HFF-Myc (cell line): ENCODE results near the gene PARVA.
A peak's percentile ranks its signal among the peaks of the same experiment; 100 is the strongest.

Experiments used
- DNase-seq: peaks from one replicate; pipeline ENCODE4 v3.0.0-alpha.2; 2011; ENCODE audit warnings: low read depth; ENCODE audit errors: extremely low read depth
- H3K4me3 ChIP-seq: replicated peaks from 2 replicates; pipeline ENCODE4 v1.5.1; 2011; ENCODE audit warnings: low read depth, mild to moderate bottlenecking, control low read depth, low read length
- TF ChIP-seq, protein P1 (sequence below): IDR thresholded peaks from 2 replicates; pipeline ENCODE4 v1.5.1; 2012; ENCODE audit warnings: mild to moderate bottlenecking, low read depth, low read length, control low read depth; ENCODE audit errors: missing control alignments

PARVA gene

GRCh38 chr11:12473381-12473780 lies 96.0 kb downstream of the PARVA start:
- H3K4me3 ChIP-seq = no peak overlapping the region
- TF ChIP-seq, protein P1, sequence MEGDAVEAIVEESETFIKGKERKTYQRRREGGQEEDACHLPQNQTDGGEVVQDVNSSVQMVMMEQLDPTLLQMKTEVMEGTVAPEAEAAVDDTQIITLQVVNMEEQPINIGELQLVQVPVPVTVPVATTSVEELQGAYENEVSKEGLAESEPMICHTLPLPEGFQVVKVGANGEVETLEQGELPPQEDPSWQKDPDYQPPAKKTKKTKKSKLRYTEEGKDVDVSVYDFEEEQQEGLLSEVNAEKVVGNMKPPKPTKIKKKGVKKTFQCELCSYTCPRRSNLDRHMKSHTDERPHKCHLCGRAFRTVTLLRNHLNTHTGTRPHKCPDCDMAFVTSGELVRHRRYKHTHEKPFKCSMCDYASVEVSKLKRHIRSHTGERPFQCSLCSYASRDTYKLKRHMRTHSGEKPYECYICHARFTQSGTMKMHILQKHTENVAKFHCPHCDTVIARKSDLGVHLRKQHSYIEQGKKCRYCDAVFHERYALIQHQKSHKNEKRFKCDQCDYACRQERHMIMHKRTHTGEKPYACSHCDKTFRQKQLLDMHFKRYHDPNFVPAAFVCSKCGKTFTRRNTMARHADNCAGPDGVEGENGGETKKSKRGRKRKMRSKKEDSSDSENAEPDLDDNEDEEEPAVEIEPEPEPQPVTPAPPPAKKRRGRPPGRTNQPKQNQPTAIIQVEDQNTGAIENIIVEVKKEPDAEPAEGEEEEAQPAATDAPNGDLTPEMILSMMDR = no peak

GRCh38 chr11:12474871-12475270 lies 97.5 kb downstream of the PARVA start:
- TF ChIP-seq, protein P1 = no peak
- DNase-seq = no peak
- no peak overlapping the region for H3K4me3 ChIP-seq

More at GRCh38 chr11:12473381-12473780, 96.0 kb downstream of the PARVA start:
- DNase-seq = no peak

GRCh38 chr11:12478743-12479142 lies 101.4 kb downstream of the PARVA start:
- H3K4me3 ChIP-seq = no peak overlapping the region
- peak; percentile 58 for DNase-seq
- TF ChIP-seq, protein P1 = no peak

DNA sequence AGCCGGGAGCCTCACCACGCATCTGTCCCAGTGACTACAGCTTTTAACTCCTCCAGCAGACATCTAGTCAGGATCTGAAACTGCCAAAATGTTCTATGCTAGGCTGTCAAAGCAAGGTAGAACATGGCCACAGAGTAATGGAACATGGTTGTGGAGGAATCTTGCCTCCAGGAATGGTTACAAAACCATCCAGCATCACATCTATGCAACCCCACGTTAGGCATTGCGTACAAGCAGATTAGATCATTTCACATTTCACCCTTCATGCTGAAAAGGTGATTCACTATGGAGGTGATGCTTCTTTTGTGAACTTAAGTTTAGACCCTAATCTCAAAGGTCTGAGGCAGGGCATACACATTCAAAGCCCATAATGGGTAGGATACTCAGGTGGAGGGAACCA lies 103.0 kb downstream of the PARVA start:
- no peak overlapping the region for H3K4me3 ChIP-seq
- TF ChIP-seq, protein P1 = no peak
- no peak for DNase-seq

DNA sequence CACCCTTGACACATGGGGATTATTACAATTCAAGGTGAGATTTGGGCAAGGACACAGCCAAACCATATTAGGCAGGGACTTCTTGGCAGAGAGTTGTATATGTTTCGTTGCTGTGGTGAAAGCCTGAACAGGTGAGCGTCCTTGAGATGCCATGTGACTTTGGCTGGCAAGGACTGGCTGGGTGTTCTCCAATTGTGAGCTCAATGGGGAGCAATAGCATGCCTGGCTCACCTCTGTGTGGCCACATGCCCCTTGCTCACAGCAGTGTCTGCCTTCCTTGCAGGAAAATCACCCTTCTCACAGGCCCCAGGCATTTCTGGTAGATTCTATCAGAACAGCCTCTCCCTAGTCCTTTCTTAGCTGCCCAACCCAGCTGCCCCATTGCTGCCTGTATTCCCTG lies 105.5 kb downstream of the PARVA start:
- TF ChIP-seq, protein P1 = no peak
- H3K4me3 ChIP-seq = no peak overlapping the region
- DNase-seq = no peak

- DNase-seq = no peak
- no peak overlapping the region for H3K4me3 ChIP-seq
- TF ChIP-seq, protein P1 = no peak
These were observed 106.2 kb downstream of the PARVA start for GRCh38 chr11:12483604-12484003.

DNA sequence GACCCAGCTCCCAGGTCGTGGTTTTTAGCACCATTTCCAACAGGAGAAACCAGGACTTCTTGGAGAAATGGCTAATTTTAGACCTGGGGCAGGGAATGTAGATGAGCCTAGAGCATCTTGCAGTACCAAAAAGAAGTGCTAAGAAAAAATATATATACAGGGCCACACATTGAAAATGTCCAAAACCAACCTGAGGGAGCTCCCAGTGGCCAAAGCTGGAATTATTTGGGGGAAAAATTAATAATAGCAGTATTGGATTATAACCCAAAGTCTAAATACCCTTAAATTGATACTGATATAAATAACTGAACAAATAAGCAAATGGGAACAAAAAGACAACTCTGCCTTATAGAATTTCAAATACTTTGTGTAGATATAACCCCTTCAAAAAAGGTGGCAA lies 108.0 kb downstream of the PARVA start:
- no peak overlapping the region for H3K4me3 ChIP-seq
- DNase-seq = no peak
- TF ChIP-seq, protein P1 = peak; percentile 46
